Ectodermal cell (in vitro differentiated cells): ENCODE measurements around the gene ARNT2.

Source experiments
- H3K27ac ChIP-seq: 2 replicates; pipeline ENCODE4 v1.7.0; 2013; ENCODE audit warnings: mild to moderate bottlenecking, low read depth, low read length; ENCODE audit not compliant: insufficient read depth, poor library complexity, severe bottlenecking
- H3K27me3 ChIP-seq: 2 replicates; pipeline ENCODE4 v1.7.0; 2013; ENCODE audit warnings: mild to moderate bottlenecking, low read length; ENCODE audit not compliant: insufficient read depth, control insufficient read depth, poor library complexity, severe bottlenecking
- H3K36me3 ChIP-seq: one replicate; pipeline ENCODE4 v1.7.0; 2013; ENCODE audit warnings: low read length; ENCODE audit not compliant: control insufficient read depth, insufficient read depth
- H3K4me1 ChIP-seq: one replicate; pipeline ENCODE4 v1.7.0; 2013; ENCODE audit warnings: low read length; ENCODE audit not compliant: control insufficient read depth, insufficient read depth
- H3K4me3 ChIP-seq: 2 replicates; pipeline ENCODE4 v1.7.0; 2013; ENCODE audit warnings: low read depth, low read length, control low read depth; ENCODE audit not compliant: insufficient read depth
- H3K9me3 ChIP-seq: 2 replicates; pipeline ENCODE4 v1.7.0; 2013; ENCODE audit warnings: mild to moderate bottlenecking, low read length, moderate library complexity; ENCODE audit not compliant: control insufficient read depth
- WGBS, 2 experiments: methylation state at CpG; one replicate each; pipeline ENCODE4 v1.1.7; 2013; ENCODE audit warnings: missing lambda C conversion rate in 2 of 2; 5-methylcytosine and 5-hydroxymethylcytosine counted together

Gene ARNT2

DNA sequence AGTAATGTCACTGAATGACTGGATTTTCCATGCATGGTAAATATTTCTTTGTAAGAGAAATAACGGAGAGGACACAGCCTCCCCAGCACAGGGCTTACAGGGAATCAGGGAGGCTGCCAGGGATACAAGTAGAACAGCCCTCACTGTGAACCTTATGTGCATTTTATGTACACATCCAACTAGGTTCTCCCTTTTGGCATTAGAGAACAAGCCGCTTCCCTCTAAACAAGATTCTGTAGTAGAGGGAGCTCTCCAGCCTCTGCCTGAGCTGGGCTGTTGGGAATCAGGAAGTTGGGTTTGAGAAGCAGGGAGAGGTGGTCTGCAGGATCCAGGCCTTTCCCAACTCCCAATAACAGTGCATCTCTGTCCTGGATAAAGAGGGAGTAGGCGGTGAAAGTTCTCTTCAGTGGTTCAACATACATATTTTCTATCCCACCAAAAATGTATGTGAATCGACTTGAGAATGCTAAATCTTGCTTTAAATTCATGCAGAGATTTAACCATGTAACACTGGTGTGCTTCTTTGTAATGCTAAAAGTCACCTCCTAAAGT, 83.7 kb downstream of the ARNT2 start:
- 91 to 96% methylated on average over 4 of the region's 4 CpGs for WGBS, 2 experiments

DNA sequence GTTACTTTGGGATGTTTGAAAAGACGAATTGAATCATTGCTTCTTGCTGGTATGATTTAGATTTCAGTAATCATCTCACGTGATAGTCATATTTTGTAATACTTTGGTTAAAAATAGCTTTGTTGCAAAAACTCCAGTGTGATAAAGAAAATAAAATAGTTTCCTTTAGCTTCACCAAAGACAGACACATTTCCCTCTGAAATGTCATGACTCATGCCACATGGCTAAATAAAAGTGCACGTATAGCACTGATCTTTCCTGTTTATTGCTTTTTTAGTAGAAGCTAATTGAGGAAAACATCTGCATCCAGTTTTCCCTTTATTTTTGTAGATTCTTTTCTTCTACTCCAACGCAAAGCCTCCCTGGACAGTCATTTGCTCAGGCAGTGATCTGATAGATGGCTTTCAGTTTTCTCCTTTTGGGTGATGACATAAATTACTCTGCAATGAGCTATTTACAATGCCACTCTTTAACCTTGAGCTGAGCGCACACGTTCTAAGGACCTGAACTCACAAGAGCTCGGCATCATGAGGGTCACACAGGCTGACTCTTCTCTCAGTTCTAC, 84.9 kb downstream of the ARNT2 start:
- Histone ChIP-seq H3K27ac (no peak overlapping the region), H3K9me3 (no peaks in the 10 kb centered on the region), H3K36me3 (no peaks in the 10 kb centered on the region), H3K27me3 (no peaks in the 10 kb centered on the region), H3K4me1 (no peaks in the 10 kb centered on the region), H3K4me3 (no peak overlapping the region)
- 94 to 96% methylated on average over 7 of the region's 7 CpGs for WGBS, 2 experiments

More for the DNA sequence above, 83.7 kb downstream of the ARNT2 start:
- H3K4me3 ChIP-seq: no peak overlapping the region
- H3K27me3 ChIP-seq: no peaks in the 10 kb centered on the region
- no peak overlapping the region for H3K27ac ChIP-seq
- H3K9me3 ChIP-seq: no peaks in the 10 kb centered on the region
- H3K4me1 ChIP-seq: no peaks in the 10 kb centered on the region
- no peaks in the 10 kb centered on the region for H3K36me3 ChIP-seq

DNA sequence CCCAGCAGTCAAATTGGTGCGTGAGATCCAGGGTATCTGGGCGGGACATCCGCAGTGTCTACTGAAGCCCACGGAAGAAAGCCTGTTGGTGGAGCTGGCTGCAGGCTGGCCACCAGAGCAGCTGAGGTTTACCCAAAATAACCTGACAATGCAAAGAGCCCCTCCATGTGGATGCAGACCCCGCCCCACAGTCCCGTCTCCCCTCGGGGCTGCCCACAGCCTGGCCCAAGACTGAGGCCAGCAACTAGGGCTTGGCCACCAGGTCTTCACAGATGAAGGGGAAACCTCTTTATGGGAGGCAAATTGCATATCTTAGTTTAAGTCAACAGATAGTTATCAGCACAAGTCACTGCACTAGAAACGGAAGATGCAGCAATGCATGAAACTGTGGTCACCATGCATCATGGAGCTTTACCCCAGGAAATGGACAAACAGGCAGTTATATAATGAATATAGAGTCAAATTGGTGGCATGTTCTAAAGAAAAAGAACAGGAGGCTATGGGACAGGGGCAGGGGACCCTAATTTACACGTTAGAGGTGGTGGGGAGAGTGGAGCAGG, 86.3 kb downstream of the ARNT2 start:
- peaks cover 11% of the 10 kb centered on the region for H3K4me1 ChIP-seq
- H3K4me3 ChIP-seq: no peak overlapping the region
- no peak overlapping the region for H3K27ac ChIP-seq
- no peaks in the 10 kb centered on the region for H3K36me3 ChIP-seq
- no peaks in the 10 kb centered on the region for H3K9me3 ChIP-seq
- 94 to 96% methylated on average over 9 of the region's 9 CpGs for WGBS, 2 experiments
- H3K27me3 ChIP-seq: no peaks in the 10 kb centered on the region

DNA sequence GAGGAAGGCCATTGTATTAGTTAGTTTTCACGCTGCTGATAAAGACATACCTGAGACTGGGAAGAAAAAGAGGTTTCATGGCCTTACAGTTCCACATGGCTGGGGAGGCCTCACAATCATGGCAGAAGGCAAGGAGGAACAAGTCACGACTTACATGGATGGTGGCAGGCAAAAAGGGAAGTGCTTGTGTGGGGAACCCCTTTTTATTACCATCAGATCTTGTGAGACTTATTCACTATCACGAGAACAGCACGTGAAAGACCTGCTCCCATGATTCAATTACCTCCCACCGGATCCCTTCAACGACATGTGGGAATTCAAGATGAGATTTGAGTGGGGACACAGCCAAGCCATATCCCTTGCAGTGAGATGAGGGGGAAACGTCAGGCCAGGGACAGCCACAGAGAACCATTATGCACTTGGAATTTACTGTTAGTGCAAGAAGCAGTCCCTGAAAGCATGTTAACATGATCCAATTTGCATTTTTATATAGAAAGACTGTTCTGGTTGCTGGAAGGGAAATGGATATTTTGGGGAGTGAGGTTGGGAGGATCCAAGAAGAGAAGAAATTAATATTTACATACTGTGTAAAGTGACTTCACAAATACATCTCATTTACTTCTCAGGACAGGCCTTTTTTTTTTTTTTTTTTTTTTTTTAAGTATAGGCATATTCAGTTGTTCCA, 87.1 kb downstream of the ARNT2 start:
- Histone ChIP-seq H3K27ac (no peak overlapping the region), H3K27me3 (no peaks in the 10 kb centered on the region), H3K9me3 (no peaks in the 10 kb centered on the region), H3K4me1 (peaks cover 17% of the 10 kb centered on the region), H3K36me3 (no peaks in the 10 kb centered on the region), H3K4me3 (no peak overlapping the region)
- 91 to 94% methylated on average over 7 of the region's 7 CpGs for WGBS, 2 experiments

DNA sequence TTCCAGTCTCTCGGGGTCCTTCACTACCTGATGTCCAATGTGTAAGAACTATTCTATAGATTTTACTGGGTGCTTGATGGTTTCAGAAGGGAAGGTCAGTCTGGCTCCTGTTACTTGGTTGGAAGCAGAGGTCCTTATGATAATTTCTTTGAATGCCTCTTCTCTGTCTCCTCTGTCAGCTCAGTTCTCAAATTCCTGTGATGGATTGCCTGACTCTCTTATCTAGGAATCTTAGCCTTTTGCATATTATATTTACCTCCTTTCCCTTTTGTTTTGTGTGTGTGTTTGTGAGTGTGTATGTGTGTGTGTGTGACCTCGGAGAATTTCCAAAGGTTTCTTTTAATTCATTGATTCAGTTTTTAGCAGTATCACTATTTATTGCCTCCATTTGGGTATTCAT, 88.2 kb downstream of the ARNT2 start:
- H3K36me3 ChIP-seq: no peaks in the 10 kb centered on the region
- WGBS, 2 experiments: 94% methylated on average over 1 of the region's 2 CpGs; no CpG with 5 or more reads in 1 of the 2 experiments
- no peak overlapping the region for H3K4me3 ChIP-seq

DNA sequence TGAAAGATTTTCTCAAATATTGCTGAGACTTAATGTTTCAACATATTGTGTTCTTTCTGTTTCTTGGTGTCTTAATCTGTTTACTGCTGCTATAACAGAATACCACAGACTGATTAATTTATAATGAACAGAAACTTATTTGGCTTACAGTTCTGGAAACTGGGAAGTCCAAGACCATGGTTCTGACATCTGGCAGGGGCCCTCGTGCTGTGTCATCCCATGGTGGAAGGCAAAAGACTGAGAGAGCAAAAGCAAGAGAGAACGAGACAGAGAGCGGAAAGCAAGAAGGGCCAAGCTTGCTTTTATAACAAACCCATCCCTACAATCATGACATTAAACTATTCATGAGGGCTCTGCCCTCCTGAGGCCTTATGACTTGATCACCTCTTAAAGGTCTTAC, 88.7 kb downstream of the ARNT2 start:
- Histone ChIP-seq H3K9me3 (no peaks in the 10 kb centered on the region), H3K4me3 (no peak overlapping the region), H3K27ac (no peak overlapping the region), H3K4me1 (peaks cover 17% of the 10 kb centered on the region), H3K36me3 (no peaks in the 10 kb centered on the region), H3K27me3 (no peaks in the 10 kb centered on the region)
- 94 to 97% methylated on average over 3 of the region's 3 CpGs for WGBS, 2 experiments

More for the DNA sequence above, 88.2 kb downstream of the ARNT2 start:
- Histone ChIP-seq H3K4me1 (peaks cover 17% of the 10 kb centered on the region), H3K27ac (no peak overlapping the region), H3K9me3 (no peaks in the 10 kb centered on the region), H3K27me3 (no peaks in the 10 kb centered on the region)

DNA sequence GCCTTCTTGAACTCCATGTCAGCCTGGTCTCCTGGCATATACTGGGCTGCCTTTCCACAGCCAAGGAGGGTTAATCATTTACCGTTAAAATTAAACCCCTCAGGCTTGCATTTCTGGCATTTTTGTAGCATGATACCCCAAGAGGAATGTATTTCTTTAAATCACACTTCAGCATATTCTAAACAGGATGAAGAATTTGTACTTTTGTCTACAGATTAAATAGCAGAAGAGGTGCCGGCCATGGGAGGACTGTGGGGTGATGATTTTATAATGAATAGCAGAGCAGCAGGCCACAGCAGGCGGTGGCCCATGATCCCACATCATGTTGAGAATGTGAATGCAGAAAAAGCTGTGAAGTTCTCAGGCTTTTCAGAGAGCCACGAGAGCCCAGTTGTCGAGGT, 90.2 kb downstream of the ARNT2 start:
- H3K27me3 ChIP-seq: no peaks in the 10 kb centered on the region
- H3K27ac ChIP-seq: no peak overlapping the region
- H3K4me3 ChIP-seq: no peak overlapping the region
- no peaks in the 10 kb centered on the region for H3K36me3 ChIP-seq
- 62 to 69% methylated on average over 5 of the region's 5 CpGs for WGBS, 2 experiments
- peaks cover 17% of the 10 kb centered on the region for H3K4me1 ChIP-seq
- no peaks in the 10 kb centered on the region for H3K9me3 ChIP-seq

DNA sequence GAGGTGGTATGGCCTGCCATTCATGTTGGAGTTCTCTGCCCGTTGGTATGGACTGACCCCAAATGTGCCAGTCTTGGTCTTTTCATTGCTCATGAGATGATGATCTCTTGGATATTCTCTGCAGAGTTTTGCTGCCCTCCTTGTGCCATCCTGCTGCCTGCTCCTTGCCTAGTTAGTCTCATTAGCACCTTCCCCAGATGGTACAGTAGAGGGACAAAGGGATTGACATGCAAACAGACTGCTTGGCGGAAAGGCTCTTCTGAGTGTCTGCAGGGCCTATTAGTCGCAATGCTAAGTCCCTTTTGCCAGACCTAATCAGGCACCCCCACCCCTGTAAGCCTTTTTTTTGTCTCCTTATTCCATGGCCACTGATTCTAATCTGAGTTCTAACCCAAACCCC, 90.6 kb downstream of the ARNT2 start:
- H3K9me3 ChIP-seq: no peaks in the 10 kb centered on the region
- H3K4me1 ChIP-seq: peaks cover 17% of the 10 kb centered on the region
- no peak overlapping the region for H3K4me3 ChIP-seq
- H3K36me3 ChIP-seq: no peaks in the 10 kb centered on the region
- no peaks in the 10 kb centered on the region for H3K27me3 ChIP-seq
- WGBS, 2 experiments: 72 to 74% methylated on average over 3 of the region's 3 CpGs
- peak overlapping the region; percentile 36 for H3K27ac ChIP-seq

DNA sequence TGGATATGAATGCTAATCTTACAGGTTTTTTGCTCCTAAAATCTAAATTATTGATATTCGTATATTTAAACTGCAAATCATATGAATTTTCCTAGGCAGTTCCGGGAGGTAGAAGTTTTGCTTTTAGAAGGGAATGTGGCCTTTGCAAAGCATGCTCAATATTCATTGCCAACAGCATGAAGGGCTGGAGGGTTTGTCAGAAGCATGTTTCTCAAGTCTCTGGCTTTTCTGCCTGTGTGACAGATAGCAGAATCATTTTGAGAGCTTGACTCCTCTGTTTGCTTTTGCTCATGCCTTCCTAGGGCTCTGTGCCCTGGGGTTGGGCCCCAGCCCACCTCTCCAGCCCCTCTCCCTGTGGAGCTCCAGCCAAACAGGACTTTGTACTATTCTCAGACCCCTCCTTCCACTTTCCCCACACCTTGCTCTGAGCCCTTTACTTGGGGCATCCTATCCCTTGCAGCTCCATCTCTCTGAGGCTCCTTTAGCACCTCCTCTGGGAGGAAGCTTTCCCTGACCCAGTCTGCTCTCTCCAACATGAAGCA, 91.3 kb downstream of the ARNT2 start:
- WGBS, 2 experiments: 97% methylated on average over 2 of the region's 2 CpGs; no CpG with 5 or more reads in 1 of the 2 experiments

DNA sequence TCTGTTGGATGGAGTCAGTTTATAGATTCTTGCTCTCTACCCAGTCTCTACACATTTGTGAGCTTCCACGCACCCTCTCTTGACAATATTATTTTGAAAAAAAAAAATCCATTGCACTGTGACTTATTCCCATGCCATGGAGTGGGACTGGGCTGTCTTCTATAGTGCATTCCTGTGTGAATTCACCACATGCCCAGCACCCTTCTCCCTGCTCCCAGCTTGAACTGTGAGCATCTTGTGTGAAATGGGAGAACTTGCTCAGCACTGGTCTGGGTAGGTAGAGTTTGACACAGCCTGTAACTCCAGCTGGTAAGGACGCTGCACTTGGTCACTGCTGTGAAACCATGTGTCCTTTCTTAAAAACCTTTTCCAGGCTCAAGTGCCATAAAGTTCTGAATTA, 91.9 kb downstream of the ARNT2 start:
- H3K27me3 ChIP-seq: no peaks in the 10 kb centered on the region
- WGBS, 2 experiments: 93 to 100% methylated on average over 2 of the region's 2 CpGs
- H3K27ac ChIP-seq: no peak overlapping the region
- peaks cover 17% of the 10 kb centered on the region for H3K4me1 ChIP-seq
- no peak overlapping the region for H3K4me3 ChIP-seq
- H3K36me3 ChIP-seq: no peaks in the 10 kb centered on the region
- H3K9me3 ChIP-seq: no peaks in the 10 kb centered on the region

More for the DNA sequence above, 91.3 kb downstream of the ARNT2 start:
- peaks cover 17% of the 10 kb centered on the region for H3K4me1 ChIP-seq
- no peaks in the 10 kb centered on the region for H3K36me3 ChIP-seq
- H3K9me3 ChIP-seq: no peaks in the 10 kb centered on the region
- H3K27ac ChIP-seq: peak overlapping the region; percentile 26
- H3K27me3 ChIP-seq: no peaks in the 10 kb centered on the region
- H3K4me3 ChIP-seq: no peak overlapping the region
